ENCODE data around the gene SH2D4B. TPM values are rescaled to one million over a fixed set of nuclear protein-coding genes. Genes with fewer than 3 reads are reported as not detected.

The SH2D4B gene
- total RNA-seq, 3 donors from 2014 or later (not counting 1 experiment from before 2014, with no cell fraction given), result 0.19 to 0.30 (median 0.27) TPM

GRCh38 chr10:80672613-80673012 lies 134.9 kb downstream of the SH2D4B start:
- Histone ChIP-seq H3K36me3 (ENCODE audit: control insufficient read depth, insufficient read depth, low read length) (no peaks in the 10 kb centered on the region), H3K9me3 (ENCODE audit: control insufficient read depth, insufficient read depth, low read length) (no peaks in the 10 kb centered on the region), H3K27ac (ENCODE audit: low read length) (no peak overlapping the region), H3K27me3 (ENCODE audit: control insufficient read depth, insufficient read depth, low read length) (no peaks in the 10 kb centered on the region), H3K4me1 (ENCODE audit: control insufficient read depth, insufficient read depth, low read length) (no peaks in the 10 kb centered on the region), H3K4me3 (ENCODE audit: low read length) (no peak overlapping the region)
- Mint-ChIP-seq H3K36me3 (no peaks in the 10 kb centered on the region), H3K9me3 (no peaks in the 10 kb centered on the region), H3K27ac (no peak overlapping the region), H3K4me3 (no peak overlapping the region), H3K27me3 (ENCODE audit: low read depth in 2 of 2) (peaks cover 3 to 6% of the 10 kb centered on the region in 2 donors), H3K4me1 (no peaks in the 10 kb centered on the region)
- no peak for DNase-seq
- ATAC-seq, result no peak
- TF ChIP-seq, protein P1, sequence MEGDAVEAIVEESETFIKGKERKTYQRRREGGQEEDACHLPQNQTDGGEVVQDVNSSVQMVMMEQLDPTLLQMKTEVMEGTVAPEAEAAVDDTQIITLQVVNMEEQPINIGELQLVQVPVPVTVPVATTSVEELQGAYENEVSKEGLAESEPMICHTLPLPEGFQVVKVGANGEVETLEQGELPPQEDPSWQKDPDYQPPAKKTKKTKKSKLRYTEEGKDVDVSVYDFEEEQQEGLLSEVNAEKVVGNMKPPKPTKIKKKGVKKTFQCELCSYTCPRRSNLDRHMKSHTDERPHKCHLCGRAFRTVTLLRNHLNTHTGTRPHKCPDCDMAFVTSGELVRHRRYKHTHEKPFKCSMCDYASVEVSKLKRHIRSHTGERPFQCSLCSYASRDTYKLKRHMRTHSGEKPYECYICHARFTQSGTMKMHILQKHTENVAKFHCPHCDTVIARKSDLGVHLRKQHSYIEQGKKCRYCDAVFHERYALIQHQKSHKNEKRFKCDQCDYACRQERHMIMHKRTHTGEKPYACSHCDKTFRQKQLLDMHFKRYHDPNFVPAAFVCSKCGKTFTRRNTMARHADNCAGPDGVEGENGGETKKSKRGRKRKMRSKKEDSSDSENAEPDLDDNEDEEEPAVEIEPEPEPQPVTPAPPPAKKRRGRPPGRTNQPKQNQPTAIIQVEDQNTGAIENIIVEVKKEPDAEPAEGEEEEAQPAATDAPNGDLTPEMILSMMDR (IDR thresholded peaks at IDR 0.05), result no peak
- intact Hi-C loops (cut with micrococcal nuclease), result no loop called here
- WGBS (ENCODE audit: insufficient coverage), result 86% methylated on average over 2 of the region's 3 CpGs

- peaks cover 6% of the 10 kb centered on the region in 2 donors for H3K27me3 Mint-ChIP-seq (ENCODE audit: low read depth in 2 of 2)
- Histone ChIP-seq H3K36me3 (ENCODE audit: control insufficient read depth, insufficient read depth, low read length) (no peaks in the 10 kb centered on the region), H3K9me3 (ENCODE audit: control insufficient read depth, insufficient read depth, low read length) (no peaks in the 10 kb centered on the region), H3K27me3 (ENCODE audit: control insufficient read depth, insufficient read depth, low read length) (no peaks in the 10 kb centered on the region), H3K4me1 (ENCODE audit: control insufficient read depth, insufficient read depth, low read length) (no peaks in the 10 kb centered on the region), H3K4me3 (ENCODE audit: low read length) (no peak overlapping the region), H3K27ac (ENCODE audit: low read length) (no peak overlapping the region)
- no peaks in the 10 kb centered on the region for H3K4me1 Mint-ChIP-seq
- TF ChIP-seq, protein P1 (IDR thresholded peaks at IDR 0.05), result no peak
- no peak overlapping the region for H3K27ac Mint-ChIP-seq
- ATAC-seq, result no peak
- WGBS (ENCODE audit: insufficient coverage), result no CpG with 5 or more reads among the region's 1 CpG
- H3K9me3 Mint-ChIP-seq, result no peaks in the 10 kb centered on the region
- DNase-seq, result no peak
- intact Hi-C loops (cut with micrococcal nuclease), result no loop called here
- H3K4me3 Mint-ChIP-seq, result no peak overlapping the region
- H3K36me3 Mint-ChIP-seq, result no peaks in the 10 kb centered on the region
Measured at GRCh38 chr10:80674809-80675208, 137.1 kb downstream of the SH2D4B start.

DNA sequence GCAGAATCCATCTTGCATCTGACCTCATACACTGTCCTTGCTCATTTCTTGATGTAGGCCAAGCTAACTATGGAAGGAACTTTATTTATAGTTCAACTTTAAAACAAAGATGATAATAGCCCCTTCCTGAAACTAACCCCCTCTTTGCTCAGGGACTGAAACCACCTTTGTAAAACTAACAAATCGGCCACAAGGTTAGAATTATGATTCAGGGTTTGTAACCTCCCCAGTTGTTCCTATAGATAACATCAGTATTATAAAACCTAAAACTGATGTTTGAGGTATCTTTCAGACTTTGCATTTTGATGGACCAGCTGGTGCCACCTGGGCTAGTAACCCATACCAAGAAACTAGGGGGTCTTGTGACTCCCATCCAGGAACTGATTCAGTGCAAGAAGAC lies 143.4 kb downstream of the SH2D4B start:
- H3K36me3 Mint-ChIP-seq, result no peaks in the 10 kb centered on the region
- Histone ChIP-seq H3K4me1 (ENCODE audit: control insufficient read depth, insufficient read depth, low read length) (no peaks in the 10 kb centered on the region), H3K4me3 (ENCODE audit: low read length) (no peak overlapping the region), H3K36me3 (ENCODE audit: control insufficient read depth, insufficient read depth, low read length) (no peaks in the 10 kb centered on the region), H3K27ac (ENCODE audit: low read length) (no peak overlapping the region), H3K9me3 (ENCODE audit: control insufficient read depth, insufficient read depth, low read length) (no peaks in the 10 kb centered on the region), H3K27me3 (ENCODE audit: control insufficient read depth, insufficient read depth, low read length) (no peaks in the 10 kb centered on the region)
- H3K27me3 Mint-ChIP-seq (ENCODE audit: low read depth in 2 of 2), result peaks cover 10 to 19% of the 10 kb centered on the region in 2 donors
- 83% methylated on average over 1 of the region's 1 CpG for WGBS (ENCODE audit: insufficient coverage)
- H3K4me3 Mint-ChIP-seq, result no peak overlapping the region
- ATAC-seq, result no peak
- TF ChIP-seq, protein P1 (IDR thresholded peaks at IDR 0.05), result no peak
- no peak for DNase-seq
- H3K9me3 Mint-ChIP-seq, result no peaks in the 10 kb centered on the region
- H3K4me1 Mint-ChIP-seq, result no peaks in the 10 kb centered on the region
- no peak overlapping the region for H3K27ac Mint-ChIP-seq
- intact Hi-C loops (cut with micrococcal nuclease), result no loop called here

DNA sequence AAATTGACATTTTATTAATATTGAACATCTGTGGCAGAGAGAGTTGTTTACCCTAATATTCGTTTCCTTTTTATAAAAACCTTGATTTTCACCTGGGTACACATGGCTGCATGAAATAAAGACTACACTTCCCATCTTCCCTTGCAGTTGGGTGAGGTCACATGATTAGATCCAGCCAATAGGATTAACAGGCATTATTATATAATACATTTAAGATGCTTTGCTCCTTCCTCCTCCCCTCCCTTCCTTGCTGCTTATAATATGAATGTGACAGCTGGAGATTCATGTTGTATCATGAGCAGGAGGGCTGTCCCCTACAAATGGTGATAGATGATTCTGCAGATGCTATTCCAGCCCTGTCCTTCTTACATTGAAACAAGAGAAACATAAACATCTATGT lies 146.6 kb downstream of the SH2D4B start:
- TF ChIP-seq, protein P1 (IDR thresholded peaks at IDR 0.05), result no peak
- 50% methylated on average over 1 of the region's 1 CpG for WGBS (ENCODE audit: insufficient coverage)
- intact Hi-C loops (cut with micrococcal nuclease), result no loop called here
- Mint-ChIP-seq H3K36me3 (no peaks in the 10 kb centered on the region), H3K27ac (no peak overlapping the region), H3K4me1 (no peaks in the 10 kb centered on the region), H3K4me3 (no peak overlapping the region), H3K9me3 (no peaks in the 10 kb centered on the region), H3K27me3 (ENCODE audit: low read depth in 2 of 2) (peaks cover 5 to 13% of the 10 kb centered on the region in 2 donors)
- ATAC-seq, result peak in 1 of 3 donors; percentile 42
- no peaks in the 10 kb centered on the region for H3K4me1 ChIP-seq (ENCODE audit: control insufficient read depth, insufficient read depth, low read length)
- DNase-seq, result peak in 1 of 2 donors; percentile 72
- no peaks in the 10 kb centered on the region for H3K36me3 ChIP-seq (ENCODE audit: control insufficient read depth, insufficient read depth, low read length)
- no peak overlapping the region for H3K27ac ChIP-seq (ENCODE audit: low read length)
- H3K27me3 ChIP-seq (ENCODE audit: control insufficient read depth, insufficient read depth, low read length), result no peaks in the 10 kb centered on the region
- no peaks in the 10 kb centered on the region for H3K9me3 ChIP-seq (ENCODE audit: control insufficient read depth, insufficient read depth, low read length)
- H3K4me3 ChIP-seq (ENCODE audit: low read length), result no peak overlapping the region
